Fibroblast of skin of right biceps (primary cell): ENCODE data around the gene RASA3.
A peak's percentile ranks its signal among the peaks of the same experiment; 100 is the strongest.

Source experiments
- DNase-seq: peaks from one replicate; pipeline ENCODE4 v3.0.0-alpha.2; 2013

RASA3 gene

GRCh38 chr13:113974304-113975281 is 157.8 kb downstream of the RASA3 start:
- no peak for DNase-seq

- DNase-seq, result no peak
Measured at GRCh38 chr13:113973218-113974164, 158.9 kb downstream of the RASA3 start, which contains the start of gene C13orf46. C13orf46 (minus strand) TSS chr13:113974076; CDS start chr13:113973997, 79 bp downstream.

- no peak for DNase-seq
Measured at GRCh38 chr13:113972451-113973217, 159.8 kb downstream of the RASA3 start.

- DNase-seq, result no peak
Measured at GRCh38 chr13:113971471-113972231, 160.8 kb downstream of the RASA3 start.

GRCh38 chr13:113970810-113971470 is 161.5 kb downstream of the RASA3 start:
- peak; percentile 41 for DNase-seq

- no peak for DNase-seq
Measured at GRCh38 chr13:113969973-113970611, 162.3 kb downstream of the RASA3 start.

GRCh38 chr13:113969311-113969972 is 163.0 kb downstream of the RASA3 start:
- DNase-seq, result no peak

GRCh38 chr13:113968463-113969310 is 163.7 kb downstream of the RASA3 start:
- no peak for DNase-seq

GRCh38 chr13:113967729-113968462 is 164.5 kb downstream of the RASA3 start:
- DNase-seq, result no peak

GRCh38 chr13:113967206-113967720 is 165.2 kb downstream of the RASA3 start:
- DNase-seq, result no peak

- DNase-seq, result no peak
Measured at GRCh38 chr13:113965968-113966884, 166.2 kb downstream of the RASA3 start.

GRCh38 chr13:113965383-113965874 is 167.0 kb downstream of the RASA3 start:
- no peak for DNase-seq

GRCh38 chr13:113964251-113964995 is 168.0 kb downstream of the RASA3 start:
- no peak for DNase-seq

GRCh38 chr13:113963376-113963775 is 169.0 kb downstream of the RASA3 start:
- DNase-seq, result no peak

GRCh38 chr13:113962975-113963374 is 169.4 kb downstream of the RASA3 start:
- DNase-seq, result no peak

- no peak for DNase-seq
Measured at GRCh38 chr13:113962386-113962785, 170.0 kb downstream of the RASA3 start.
